ENCODE results near the gene MRPL40.

DNA sequence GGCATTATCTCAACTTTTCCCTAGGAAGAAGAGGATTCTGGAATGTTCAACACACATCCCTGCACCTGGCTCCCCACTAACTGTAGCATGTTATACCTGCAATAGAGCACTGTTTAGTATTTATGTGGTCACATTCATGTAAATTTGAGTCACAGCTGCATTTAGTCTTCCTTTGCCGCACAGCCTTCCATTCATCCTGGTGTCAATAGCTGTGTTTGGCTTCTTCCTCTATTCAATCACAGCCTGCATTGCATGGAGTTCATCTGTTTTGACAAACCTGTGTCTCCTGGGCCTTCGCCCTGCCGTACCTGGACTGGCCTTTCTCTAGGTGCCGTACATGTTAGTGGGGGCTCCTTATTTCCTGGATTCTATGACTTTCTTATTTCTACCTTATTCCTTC, 19.2 kb downstream of the MRPL40 start:
- TF ChIP-seq POLR2A (IDR thresholded peaks at IDR 0.05): no peak
- TF ChIP-seq, protein P1, sequence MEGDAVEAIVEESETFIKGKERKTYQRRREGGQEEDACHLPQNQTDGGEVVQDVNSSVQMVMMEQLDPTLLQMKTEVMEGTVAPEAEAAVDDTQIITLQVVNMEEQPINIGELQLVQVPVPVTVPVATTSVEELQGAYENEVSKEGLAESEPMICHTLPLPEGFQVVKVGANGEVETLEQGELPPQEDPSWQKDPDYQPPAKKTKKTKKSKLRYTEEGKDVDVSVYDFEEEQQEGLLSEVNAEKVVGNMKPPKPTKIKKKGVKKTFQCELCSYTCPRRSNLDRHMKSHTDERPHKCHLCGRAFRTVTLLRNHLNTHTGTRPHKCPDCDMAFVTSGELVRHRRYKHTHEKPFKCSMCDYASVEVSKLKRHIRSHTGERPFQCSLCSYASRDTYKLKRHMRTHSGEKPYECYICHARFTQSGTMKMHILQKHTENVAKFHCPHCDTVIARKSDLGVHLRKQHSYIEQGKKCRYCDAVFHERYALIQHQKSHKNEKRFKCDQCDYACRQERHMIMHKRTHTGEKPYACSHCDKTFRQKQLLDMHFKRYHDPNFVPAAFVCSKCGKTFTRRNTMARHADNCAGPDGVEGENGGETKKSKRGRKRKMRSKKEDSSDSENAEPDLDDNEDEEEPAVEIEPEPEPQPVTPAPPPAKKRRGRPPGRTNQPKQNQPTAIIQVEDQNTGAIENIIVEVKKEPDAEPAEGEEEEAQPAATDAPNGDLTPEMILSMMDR (IDR thresholded peaks at IDR 0.05): no peak

Measured in uterus (tissue), 2 donors.